Left forelimb (tissue), 1 donor: ENCODE data around the gene SLC25A10.
"Not testable (repeated sequence)": the region's sequence is repeated elsewhere in the genome, so short reads cannot be mapped to it uniquely, and the experiment has no call there.

Experiments
- DNase-seq: peaks from one replicate; pipeline ENCODE4 v3.0.0-alpha.2; 2018; ENCODE audit warnings: low spot score

Gene SLC25A10

DNA sequence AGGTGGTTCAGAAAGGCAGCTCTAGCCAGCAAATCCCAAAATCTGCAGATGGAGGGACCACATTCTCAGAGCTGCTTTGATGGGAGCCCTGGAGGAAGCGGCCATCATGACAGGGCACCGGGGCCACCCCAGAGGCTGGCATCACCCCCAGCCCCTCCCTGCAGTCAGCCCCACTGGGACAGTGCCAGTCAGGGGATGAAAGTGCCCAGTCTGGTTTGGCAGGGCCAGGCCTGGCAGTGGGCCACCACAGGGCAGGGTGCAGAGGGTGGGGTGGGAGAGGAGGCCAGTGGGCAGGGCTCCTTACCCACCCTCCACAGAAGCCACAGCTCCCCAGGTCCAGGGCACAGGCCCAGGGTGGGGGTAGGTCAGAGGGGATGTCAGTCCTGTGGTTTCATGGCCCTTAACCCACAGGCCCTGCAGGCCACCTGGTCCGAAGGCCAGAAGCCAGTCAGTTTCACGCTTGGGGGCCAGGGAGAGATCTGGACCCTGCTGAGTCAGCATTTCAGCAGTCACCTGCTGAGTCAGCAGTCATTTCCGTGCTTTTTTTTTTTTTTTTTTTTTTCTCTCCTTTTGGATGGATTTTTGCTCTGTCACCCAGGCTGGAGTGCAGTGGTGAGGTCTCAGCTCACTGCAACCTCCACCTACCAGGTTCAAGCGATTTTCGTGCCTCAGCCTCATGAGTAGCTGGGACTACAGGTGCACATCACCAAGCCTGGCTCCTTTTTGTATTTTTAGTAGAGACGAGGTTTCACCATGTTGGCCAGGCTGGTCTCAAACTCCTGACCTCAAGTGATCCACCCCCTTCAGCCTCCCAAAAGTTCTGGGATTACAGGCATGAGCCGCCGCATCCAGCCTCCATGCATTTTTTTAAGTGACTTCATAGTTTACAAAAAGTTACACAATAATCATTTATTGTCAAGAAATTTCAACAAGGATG is 10.4 kb downstream of the SLC25A10 start:
- DNase-seq = no peak

DNA sequence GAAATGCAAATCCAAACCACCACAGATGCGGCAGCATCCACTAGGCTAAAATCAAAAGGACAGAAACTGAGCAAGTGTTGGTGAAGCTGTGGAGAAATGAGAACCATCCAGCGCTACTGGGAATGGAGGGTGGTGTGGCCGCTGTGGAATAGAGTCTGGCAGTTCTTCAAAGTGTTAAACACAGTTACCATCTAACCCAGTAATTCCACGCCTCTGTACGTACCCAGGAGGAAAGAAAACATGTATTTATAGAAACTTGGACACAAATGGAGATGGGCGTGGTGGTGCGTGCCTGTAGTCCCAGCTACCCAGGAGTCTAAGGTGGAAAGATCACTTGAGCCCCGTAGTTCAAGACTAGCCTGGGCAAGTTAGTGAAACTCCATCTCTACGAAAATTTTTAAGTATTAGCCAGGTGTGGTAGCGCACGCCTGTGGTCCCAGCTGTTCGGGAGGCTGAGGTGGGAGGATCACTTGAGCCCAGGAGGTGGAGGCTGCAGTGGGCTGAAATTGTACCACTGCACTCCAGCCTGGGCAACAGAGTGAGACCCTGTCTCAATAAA is 11.6 kb downstream of the SLC25A10 start:
- DNase-seq = no peak

DNA sequence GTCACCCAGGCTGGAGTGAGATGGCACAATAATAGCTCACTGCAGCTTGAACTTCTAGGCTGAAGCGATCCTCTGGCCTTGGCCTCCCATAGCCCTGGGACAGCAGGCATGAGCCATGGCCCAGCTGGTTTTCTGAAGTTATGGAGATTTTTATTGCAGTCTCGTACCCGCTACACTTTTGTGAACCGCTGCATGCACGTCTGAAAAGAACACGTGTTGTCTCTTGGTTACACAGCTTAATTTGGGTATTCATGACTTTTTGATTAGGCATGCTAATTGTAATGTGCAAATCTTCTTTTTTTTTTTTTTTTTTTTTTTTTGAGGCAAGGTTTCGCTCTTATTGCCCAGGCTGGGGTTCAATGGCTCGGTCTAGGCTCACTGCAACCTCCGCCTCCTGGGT is 13.4 kb downstream of the SLC25A10 start:
- no peak for DNase-seq

DNA sequence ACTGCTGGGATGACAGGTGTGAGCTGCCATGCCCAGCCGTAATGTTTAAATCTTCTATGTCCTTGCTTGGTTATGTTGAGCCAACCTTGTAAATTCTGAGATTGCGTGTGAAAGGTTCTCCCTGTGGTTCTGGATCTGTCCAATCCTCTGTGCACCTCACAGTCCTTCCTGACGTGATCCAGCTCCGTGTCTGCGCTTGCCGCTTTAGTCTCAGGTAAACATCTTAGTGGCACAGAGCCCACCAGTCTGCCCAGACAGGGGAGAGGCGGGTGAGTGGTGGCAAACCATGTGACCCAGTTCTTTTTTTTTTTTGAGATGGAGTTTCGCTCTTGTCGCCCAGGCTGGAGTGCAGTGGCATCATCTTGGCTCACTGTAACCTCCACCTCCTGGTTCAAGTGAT is 13.9 kb downstream of the SLC25A10 start:
- DNase-seq = no peak

DNA sequence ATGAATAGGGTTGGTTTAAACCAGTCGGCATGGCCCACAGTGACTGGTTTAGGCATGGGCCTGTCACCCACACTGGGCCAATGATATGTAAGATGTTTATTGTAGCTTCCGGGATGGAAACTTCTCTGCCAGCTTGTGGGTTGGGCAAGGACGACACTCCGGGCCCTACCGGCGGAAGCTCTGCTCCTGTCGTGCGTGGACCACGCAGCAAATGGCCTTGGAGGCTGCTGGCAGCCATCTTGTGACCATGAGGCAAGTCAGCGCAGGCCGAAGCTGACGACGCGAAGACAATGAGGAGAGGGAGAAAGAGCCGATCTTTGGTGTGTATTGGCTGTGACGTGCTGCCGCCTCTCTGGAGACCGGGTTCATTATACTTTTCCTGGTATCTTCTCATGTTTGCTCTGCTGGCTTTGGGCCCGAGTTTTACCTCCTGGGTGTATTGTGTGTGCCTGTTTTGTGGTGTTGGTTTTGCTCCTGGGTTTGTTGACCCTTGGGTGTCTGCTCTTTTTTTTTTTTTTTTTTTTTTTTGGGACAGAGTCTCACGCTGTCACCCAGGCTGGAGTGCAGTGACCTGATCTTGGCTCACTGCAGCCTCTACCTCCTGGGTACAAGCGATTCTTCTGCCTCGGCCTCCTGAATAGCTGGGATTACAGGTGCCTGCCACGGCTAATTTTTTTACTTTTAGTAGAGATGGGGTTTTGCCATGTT is 15.4 kb downstream of the SLC25A10 start:
- DNase-seq = no peak

DNA sequence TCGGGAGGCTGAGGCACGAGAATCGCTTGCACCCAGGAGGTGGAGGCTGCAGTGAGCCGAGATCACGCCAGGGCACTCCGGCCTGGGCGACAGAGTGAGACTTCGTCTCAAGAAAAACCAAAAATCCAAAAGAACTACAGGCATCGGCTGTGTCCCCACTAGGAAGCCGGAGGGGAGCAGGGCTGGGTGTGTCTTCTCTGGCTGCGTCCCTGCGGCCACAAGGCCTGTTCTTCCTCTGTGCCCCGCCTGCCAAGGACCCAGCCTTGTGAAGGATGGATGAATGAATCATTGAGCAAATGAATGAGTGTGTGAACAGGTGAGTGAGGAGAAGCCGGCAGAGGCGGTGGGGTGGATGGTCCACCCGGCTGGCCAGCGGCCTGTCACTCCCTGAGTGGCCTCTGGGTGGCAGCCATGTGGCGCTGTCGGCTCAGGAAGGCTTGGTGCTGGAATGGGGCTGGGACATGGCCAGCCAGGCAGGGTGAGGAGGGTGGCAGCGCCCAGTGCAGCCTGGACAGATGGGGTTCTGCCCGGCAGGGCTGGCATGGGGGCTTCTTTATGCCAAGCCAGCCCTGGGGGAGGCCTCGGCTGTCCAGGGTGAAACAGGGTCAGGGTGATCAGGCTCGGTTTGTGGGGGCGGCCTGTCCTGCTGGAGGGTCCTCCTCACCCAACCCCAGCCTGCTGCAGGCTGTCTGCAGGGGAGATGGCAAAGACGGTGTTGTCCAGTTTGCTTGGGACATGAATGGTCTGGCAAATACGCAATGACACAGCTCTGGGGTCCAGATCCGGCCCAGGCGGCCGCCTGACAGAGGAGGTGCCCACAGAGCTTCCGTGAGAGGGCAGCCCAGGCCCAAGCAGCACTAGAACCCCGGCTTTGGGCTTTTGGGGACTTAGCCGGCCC is 21.7 kb downstream of the SLC25A10 start:
- peak; percentile 82 for DNase-seq

DNA sequence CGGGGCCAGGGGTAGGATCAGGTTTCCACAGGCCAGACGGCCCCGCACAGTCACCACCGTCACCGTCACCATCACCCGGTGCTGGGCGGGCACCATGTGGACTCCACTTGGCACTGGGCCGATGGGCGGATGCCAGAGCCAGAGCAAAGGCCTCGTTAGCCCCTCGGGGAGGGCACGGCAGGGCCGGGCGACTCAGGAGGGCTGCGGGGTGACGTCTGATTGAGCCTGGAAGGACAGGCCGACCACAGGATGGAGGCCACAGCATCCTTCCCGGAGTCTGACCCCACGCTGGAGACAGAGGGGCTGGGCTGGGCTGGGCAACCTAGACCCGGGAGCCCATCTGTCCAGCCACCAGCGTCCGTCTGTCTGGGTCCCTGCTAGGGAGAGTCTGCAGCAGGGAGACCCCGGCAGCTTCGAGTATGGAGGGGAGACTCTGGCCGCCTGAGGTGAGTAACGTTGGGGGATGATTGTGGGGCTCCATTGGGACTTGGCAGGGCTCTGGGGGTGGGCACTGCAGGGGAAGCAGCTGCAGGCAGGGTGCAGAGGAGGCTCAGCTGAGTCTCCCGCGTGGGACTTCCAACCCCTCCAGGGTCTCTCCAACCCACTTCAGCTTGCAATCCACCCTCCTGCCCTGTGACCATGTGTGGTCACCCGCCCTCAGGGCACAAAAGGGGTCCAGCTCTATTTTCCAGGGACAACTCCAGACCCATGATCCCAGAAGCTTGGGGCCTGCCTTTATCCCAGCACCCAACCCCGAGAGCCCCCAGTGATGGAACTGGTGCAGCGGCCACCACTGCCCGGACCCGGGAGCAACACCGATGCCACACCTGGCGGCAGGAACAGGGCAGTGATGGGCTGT is 22.6 kb downstream of the SLC25A10 start:
- DNase-seq = no peak

DNA sequence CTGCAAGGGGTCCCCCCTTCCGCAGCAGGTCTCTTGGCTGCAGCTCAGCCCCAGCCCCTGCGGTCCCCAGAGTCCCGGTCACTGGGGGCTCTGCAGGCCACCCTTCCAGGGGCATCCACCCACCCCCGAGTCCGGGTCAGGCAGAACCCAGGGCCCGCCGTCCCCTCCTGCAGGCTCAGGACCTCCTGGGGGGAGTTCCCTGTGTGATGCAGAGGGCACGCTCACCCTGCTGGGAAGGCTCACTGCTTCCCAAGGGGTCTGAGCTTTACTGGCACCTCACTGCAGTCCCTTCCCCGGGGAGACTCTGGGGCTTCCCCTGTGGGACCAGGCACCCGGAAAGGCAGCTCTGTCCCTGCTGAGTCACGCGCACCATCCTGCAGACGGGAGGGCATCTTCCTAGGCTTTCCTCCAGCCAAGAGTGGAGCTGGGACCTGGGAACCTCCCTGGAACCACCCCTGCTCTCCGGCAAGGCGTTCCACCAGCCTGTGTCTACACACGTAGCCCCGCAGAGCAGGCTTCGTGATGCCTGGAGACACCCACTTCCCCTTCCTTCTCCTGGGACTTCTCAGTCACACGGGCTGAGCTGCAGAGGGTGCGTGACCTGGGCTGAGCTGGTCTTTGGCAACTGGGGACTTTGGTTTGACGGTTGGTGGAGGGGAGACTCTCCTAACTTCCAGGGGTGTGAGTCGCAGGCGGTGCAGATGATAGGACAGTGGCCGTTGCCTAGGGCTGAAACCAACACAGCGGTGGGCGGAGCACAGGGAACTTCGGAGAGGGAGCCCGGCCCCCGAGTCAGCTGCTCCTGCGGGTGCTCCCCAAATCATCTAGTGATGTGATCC is 23.4 kb downstream of the SLC25A10 start:
- DNase-seq = no peak

DNA sequence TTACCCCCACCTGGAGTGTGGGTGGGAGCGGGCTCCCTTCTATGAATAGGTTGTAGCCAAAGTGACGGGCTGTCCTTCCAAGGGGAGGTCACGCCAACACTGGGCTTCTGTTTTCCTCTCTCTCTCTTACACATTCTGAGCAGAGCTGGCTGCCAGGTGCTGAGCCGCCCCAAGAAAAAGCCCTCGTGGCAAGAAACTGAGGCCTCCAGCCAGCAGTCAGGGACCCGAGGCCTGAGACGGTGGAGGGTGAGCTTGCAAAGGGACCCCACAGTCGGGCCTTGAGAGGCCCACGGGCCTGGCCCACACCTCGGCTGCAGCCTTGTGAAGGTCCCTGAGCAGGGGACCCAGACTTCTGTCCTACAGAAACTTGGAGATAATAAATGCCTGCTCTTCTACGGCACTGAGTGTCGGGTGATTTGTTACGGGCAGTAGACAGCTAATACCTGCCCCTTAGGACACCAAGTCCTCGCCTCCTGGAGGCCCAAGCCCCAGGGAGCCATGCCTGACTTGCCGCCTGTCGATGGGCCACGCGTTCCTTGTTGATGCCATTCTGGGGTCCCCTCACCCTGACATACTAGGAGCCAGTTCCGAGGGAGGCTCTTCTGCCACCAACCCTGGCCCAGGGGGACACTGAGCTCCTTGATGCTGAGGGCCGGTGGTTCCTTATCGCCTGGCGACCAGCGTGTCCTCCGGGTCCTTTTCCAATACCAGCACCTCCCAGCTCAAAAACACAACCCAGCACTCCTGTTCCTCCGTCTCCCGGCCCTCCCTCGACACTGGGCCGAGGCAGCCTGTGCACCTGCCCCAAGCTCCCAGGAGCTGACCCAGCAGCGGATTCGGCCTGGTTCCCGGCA is 26.1 kb downstream of the SLC25A10 start:
- DNase-seq = no peak

DNA sequence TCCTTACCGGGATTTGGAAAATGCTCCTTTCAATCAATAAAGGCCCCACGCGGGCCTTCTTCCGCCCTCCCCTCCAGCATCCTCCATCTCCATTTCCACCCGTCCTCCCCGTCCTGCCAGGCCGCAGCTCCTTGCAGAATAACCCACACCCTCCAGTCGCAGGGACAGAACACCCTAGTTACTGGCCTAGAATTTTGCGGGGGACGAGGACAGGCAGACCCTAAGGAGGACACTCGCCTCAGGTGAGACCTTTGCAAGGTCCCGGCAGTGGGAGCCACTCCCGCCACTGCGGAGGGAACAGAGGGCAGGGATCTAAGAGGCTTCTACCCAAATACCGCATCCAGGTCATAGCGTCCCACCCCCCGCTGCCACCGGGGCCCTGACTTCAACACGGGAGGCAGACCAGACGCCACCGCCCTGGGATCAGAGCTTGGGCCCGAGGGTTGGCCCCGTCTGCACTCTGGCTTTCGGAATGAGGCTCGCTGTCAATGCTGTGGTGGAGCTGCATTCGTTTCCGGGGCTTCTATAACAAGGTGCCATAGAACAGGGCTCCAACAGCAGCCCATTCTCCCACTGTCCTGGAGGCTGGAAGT is 26.8 kb downstream of the SLC25A10 start:
- no peak for DNase-seq

DNA sequence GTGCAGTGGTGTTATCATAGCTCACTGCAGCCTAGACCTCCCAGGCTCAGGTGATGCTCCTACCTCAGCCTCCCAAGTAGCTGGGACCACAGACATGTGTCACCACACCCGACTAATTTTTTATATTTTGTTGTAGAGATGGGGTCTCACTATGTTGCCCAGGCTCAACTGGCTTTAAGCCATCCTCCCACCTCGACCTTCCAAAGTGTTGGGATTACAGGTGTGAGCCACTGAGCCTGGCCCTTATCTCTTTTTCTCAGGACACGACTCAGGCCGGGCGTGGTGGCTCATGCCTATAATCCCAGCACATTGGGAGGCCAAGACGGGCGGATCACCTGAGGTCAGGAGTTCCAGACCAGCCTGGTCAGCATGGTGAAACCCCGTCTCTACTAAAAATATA is 27.5 kb downstream of the SLC25A10 start:
- DNase-seq = not testable (repeated sequence)

DNA sequence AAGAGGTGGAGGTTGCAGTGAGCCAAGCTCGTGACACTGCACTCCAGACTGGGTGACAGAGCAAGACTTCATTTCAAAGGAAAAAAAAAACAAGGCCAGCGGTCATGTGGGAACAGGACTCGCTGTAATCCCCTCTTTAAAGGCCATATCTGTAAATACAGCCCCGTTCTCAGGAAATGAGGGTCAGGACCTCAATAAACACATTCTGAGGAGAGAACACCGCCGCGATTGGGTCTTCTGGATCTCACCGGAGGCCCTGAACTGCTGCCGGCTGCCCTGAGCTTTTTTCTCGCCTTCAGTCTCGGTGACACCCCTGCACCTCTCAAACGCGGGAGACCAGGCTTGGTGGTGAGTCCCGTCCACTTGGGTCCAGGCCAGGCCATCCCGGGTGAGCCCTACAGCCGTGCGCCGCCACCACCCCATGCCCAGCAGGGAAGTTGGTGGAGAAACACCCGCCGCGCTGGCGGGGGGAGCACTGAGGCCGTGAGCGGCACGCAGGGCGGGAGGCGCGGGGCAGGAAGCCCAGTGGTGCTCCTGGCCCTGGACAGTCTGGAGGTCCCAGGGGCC is 28.4 kb downstream of the SLC25A10 start:
- DNase-seq = no peak

DNA sequence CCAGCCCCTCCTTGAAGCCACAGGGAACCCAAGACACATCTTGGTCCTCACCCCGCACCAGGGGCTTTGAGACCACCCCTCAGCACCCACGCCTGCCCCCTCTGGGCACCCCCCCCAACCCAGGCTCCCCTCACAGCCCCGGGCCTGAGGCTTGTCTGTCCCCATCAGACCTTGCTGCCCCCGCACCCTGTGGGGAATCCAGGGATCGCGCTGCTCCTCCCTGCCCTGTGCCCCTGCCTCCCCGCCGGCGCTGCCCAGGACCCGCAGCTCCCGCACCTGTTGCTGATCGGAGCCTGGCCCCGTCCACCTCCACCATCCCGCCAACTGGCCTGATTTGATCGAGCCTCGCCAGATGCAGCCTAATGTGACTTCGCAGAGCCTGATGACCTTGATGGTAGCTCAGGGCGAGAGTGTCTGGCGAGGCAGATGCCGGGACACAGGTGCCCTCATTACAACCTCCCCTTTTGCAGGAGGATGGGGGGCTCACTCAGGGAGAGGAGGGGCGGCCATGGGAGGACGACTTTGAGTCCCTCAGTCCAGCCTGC is 29.0 kb downstream of the SLC25A10 start:
- no peak for DNase-seq

DNA sequence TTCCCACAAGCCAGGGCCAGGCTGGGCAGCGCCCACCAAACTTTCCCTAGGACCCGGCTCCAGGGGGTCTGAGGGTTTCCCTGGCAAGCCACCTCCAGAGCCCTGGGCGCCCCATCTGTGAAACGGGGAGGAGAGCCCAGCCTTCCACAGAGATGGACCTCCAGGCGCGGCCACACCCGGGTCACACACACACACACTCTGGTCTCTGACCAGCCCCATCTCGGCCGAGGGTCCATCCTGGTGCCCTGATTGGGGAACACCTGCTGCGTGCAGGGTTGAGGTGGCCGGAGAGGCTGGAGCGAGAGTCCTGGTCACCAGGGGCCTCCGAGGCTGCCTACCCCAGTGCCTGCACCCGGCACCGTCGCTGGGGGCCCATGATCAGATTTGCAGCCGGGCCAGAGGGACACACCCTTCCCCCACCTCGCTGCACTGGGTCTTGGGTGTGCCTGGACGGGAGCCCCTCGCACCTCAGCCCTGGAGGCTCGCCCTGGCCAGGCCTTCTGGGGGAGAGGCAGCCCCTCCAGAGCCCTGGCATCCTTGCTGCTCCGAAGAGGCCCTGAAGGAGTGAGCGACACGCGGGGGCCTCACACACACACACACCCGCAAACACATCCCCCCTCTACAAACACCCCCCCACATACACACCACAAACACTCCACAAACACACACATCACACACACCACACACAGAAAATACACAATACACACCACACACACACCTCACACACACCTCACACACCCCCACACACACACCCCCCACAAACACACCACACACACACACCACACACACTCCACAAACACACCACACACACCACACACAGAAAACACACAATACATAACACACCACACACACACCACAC is 29.7 kb downstream of the SLC25A10 start:
- DNase-seq = no peak
